CD4-positive, alpha-beta T cell (primary cell): ENCODE data around the gene GRM8. TPM values are rescaled to one million over a fixed set of nuclear protein-coding genes. Genes with fewer than 3 reads are reported as not detected.

ENCODE experiments used
- ATAC-seq: fragments of 200-7000 bp; cut with Tn5 transposase; one replicate; pipeline ENCODE4 v1.10.0; 2022; ENCODE audit warnings: mild to moderate bottlenecking; ENCODE audit not compliant: poor library complexity
- CTCF ChIA-PET: fragments of 350-600 bp; sonication (Branson Sonifier 250); formaldehyde crosslinking; loops from one replicate; lab custom pipeline; 2021; ENCODE audit warnings: antibody characterized with exemption, inconsistent platforms; lab: Charles Lee
- POLR2A ChIA-PET: fragments of 350-600 bp; sonication (Branson Sonifier 250); formaldehyde crosslinking; loops from one replicate; lab custom pipeline; 2021; ENCODE audit warnings: antibody characterized with exemption, inconsistent platforms; lab: Charles Lee
- DNase-seq, 14 experiments: peaks; one replicate each; pipeline ENCODE4 v3.0.0-alpha.2; 2013 to 2020; ENCODE audit warnings: mixed read lengths in 2 of 14
- H3K27ac ChIP-seq, 2 donors: one replicate each; pipeline versions ENCODE4 v1.5.1 to v1.7.0; 2013; ENCODE audit warnings: low read length in 2 of 2, low read depth in 1 of 2, mild to moderate bottlenecking in 1 of 2
- H3K27me3 ChIP-seq, 2 experiments: 1 replicate in 1 of 2; 2 replicates in 1 of 2; pipeline versions ENCODE4 v1.6.1 to v1.7.0; 2013; ENCODE audit warnings: low read length in 2 of 2, control low read depth in 1 of 2, mild to moderate bottlenecking in 1 of 2, moderate library complexity in 1 of 2; ENCODE audit not compliant: insufficient read depth in 2 of 2, control insufficient read depth in 1 of 2
- H3K36me3 ChIP-seq: one replicate; pipeline ENCODE4 v1.6.1; 2013; ENCODE audit warnings: low read length, control low read depth; ENCODE audit not compliant: insufficient read depth
- H3K4me1 ChIP-seq: one replicate; pipeline ENCODE4 v1.6.1; 2013; ENCODE audit warnings: low read length, control low read depth; ENCODE audit not compliant: insufficient read depth
- H3K4me3 ChIP-seq: one replicate; pipeline ENCODE4 v1.5.1; 2013; ENCODE audit warnings: mild to moderate bottlenecking, low read length, moderate library complexity
- H3K9me3 ChIP-seq, 2 experiments: 1 replicate in 1 of 2; 2 replicates in 1 of 2; pipeline versions ENCODE4 v1.6.1 to v1.7.0; 2013; ENCODE audit warnings: low read length in 2 of 2, mild to moderate bottlenecking in 2 of 2, control low read depth in 1 of 2, moderate library complexity in 1 of 2; ENCODE audit not compliant: control insufficient read depth in 1 of 2, insufficient read depth in 1 of 2
- H3K27ac Mint-ChIP-seq: one replicate; pipeline ENCODE4 v1.8.0; 2020; ENCODE audit warnings: mixed read lengths
- H3K27me3 Mint-ChIP-seq: one replicate; pipeline ENCODE4 v1.8.0; 2021; ENCODE audit warnings: mixed read lengths
- H3K36me3 Mint-ChIP-seq: one replicate; pipeline ENCODE4 v1.8.0; 2021; ENCODE audit warnings: low read depth, mixed read lengths
- H3K4me1 Mint-ChIP-seq: one replicate; pipeline ENCODE4 v1.8.0; 2021; ENCODE audit warnings: low read depth, mixed read lengths
- H3K4me3 Mint-ChIP-seq: one replicate; pipeline ENCODE4 v1.8.0; 2020; ENCODE audit warnings: mild to moderate bottlenecking, mixed read lengths
- H3K9me3 Mint-ChIP-seq: one replicate; pipeline ENCODE4 v1.8.0; 2020; ENCODE audit warnings: mixed read lengths
- CTCF ChIP-seq: fragments of 200-600 bp; IDR thresholded peaks from one replicate; pipeline ENCODE4 v1.8.0; 2022; ENCODE audit warnings: antibody characterized with exemption, mild to moderate bottlenecking
- intact Hi-C, 2 experiments: fragments of 100-400 bp; cut with DNase I in 1 of 2; cut with micrococcal nuclease in 1 of 2; formaldehyde crosslinking; loops; one replicate each; pipeline versions ENCODE4 v1.15.1 to v1.9.0; 2023 to 2025; cut with DNase I, micrococcal nuclease
- total RNA-seq, 174 experiments: library from RNA in 2 of 174; stranded (reverse) in 2 of 174; gene quantifications; one replicate each; pipeline ENCODE4 v1.2.3 and lab custom pipeline; 2021 to 2026

The GRM8 gene
- total RNA-seq, 2 experiments from 2014 or later, result not detected

- peaks cover 15% of the 10 kb centered on the region for H3K27me3 Mint-ChIP-seq
- CTCF ChIA-PET, result interaction anchor here (1.2 kb wide), 1 partner anchor 9 kb away, joined by 3 read pairs; no protein-coding TSS in a partner anchor
- no peak for TF ChIP-seq CTCF
Measured at GRCh38 chr7:126804604-126805003, 448.1 kb downstream of the GRM8 start.

GRCh38 chr7:126803990-126804389 lies 448.8 kb downstream of the GRM8 start:
- no peak for TF ChIP-seq CTCF
- H3K4me3 ChIP-seq, result no peak overlapping the region
- Mint-ChIP-seq H3K9me3 (no peaks in the 10 kb centered on the region), H3K27me3 (peaks cover 21% of the 10 kb centered on the region), H3K4me3 (no peak overlapping the region), H3K27ac (no peak overlapping the region), H3K4me1 (no peaks in the 10 kb centered on the region), H3K36me3 (no peaks in the 10 kb centered on the region)
- DNase-seq (no peak), ATAC-seq (no peak)
- H3K36me3 ChIP-seq, result no peaks in the 10 kb centered on the region
- POLR2A ChIA-PET, result no interaction called here
- peaks cover 0 to 6% of the 10 kb centered on the region in 2 experiments for H3K9me3 ChIP-seq
- H3K27ac ChIP-seq, result no peak overlapping the region
- intact Hi-C loops, result loop anchor here in 1 of 2 experiments (2.0 to 5.0 kb wide), 2 partner anchors 711 to 1403 kb away; no protein-coding TSS in a partner anchor
- no peaks in the 10 kb centered on the region for H3K4me1 ChIP-seq
- peaks cover 0 to 6% of the 10 kb centered on the region in 2 experiments for H3K27me3 ChIP-seq
- CTCF ChIA-PET, result interaction anchor here (0.6 to 1.2 kb wide), 3 partner anchors 9 to 1406 kb away, joined by 3 read pairs; no protein-coding TSS in a partner anchor

More at GRCh38 chr7:126804604-126805003, 448.1 kb downstream of the GRM8 start:
- H3K4me3 ChIP-seq, result no peak overlapping the region
- Mint-ChIP-seq H3K4me3 (no peak overlapping the region), H3K36me3 (no peaks in the 10 kb centered on the region), H3K27ac (no peak overlapping the region), H3K4me1 (no peaks in the 10 kb centered on the region), H3K9me3 (no peaks in the 10 kb centered on the region)
- no peak overlapping the region for H3K27ac ChIP-seq
- POLR2A ChIA-PET, result no interaction called here
- ATAC-seq (no peak), DNase-seq (no peak)
- H3K36me3 ChIP-seq, result no peaks in the 10 kb centered on the region
- peaks cover 0 to 6% of the 10 kb centered on the region in 2 experiments for H3K27me3 ChIP-seq
- no peaks in the 10 kb centered on the region for H3K4me1 ChIP-seq
- peaks cover 0 to 6% of the 10 kb centered on the region in 2 experiments for H3K9me3 ChIP-seq
- intact Hi-C loops, result loop anchor here in 1 of 2 experiments (5.0 kb wide), 1 partner anchor 1403 kb away; no protein-coding TSS in a partner anchor

GRCh38 chr7:126803060-126803665 lies 449.6 kb downstream of the GRM8 start:
- DNase-seq (peak in 7 of 14 experiments; percentile 0 to 50 (median 15)), ATAC-seq (peak; percentile 29)
- Histone ChIP-seq H3K4me3 (no peak overlapping the region), H3K27ac (no peak overlapping the region), H3K9me3 (peaks cover 0 to 6% of the 10 kb centered on the region in 2 experiments), H3K4me1 (no peaks in the 10 kb centered on the region), H3K36me3 (no peaks in the 10 kb centered on the region), H3K27me3 (peaks cover 0 to 6% of the 10 kb centered on the region in 2 experiments)
- H3K4me1 Mint-ChIP-seq, result no peaks in the 10 kb centered on the region
- H3K9me3 Mint-ChIP-seq, result no peaks in the 10 kb centered on the region
- POLR2A ChIA-PET, result no interaction called here
- no peak overlapping the region for H3K27ac Mint-ChIP-seq
- peaks cover 26% of the 10 kb centered on the region for H3K27me3 Mint-ChIP-seq
- H3K4me3 Mint-ChIP-seq, result no peak overlapping the region
- H3K36me3 Mint-ChIP-seq, result no peaks in the 10 kb centered on the region
- peak; percentile 57 for TF ChIP-seq CTCF
- intact Hi-C loops, result loop anchor here in 1 of 2 experiments (2.0 to 5.0 kb wide), 2 partner anchors 712 to 1404 kb away; no protein-coding TSS in a partner anchor
- CTCF ChIA-PET, result interaction anchor here (0.6 to 1.2 kb wide), 4 partner anchors 10 to 1407 kb away, joined by 3 read pairs; no protein-coding TSS in a partner anchor
